ENCODE measurements around the gene ESYT2.

ESYT2 gene

DNA sequence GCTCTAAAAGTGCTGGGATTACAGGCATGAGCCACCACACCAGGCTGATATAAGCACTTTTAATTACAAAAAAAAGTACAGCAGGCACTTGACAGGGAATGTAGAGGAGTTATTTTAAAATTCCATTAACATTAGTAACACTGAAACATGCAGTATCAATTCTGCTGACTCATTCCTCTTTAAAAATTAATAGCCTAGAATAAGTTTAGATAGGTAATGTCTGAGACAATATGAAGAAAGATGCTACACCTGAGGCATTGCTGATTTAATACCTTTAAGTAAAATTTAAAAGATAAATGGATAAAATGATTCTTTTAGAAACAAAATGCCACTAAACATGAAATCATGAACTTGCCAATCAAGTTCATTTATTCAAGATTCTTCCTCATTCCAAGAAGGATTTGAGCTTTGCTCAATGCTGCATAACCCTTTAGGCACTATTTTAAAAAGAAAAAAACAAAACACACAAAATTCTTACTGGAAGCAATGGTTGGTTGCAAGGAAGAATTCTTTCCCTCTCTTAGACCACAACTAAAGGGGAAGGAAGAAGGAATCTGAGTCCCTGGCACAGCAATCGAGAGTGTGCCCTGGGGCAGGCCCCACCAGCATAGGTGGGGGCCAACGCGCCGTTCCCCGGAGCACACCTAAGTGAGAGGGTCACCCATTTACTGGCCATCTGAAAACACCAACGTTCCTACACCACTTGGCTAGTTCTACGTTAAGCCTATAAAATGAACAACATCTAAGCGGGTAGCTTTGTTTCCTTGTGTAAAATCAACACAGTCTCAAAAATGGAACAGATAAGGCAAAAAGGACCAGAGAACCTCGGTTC is 26.6 kb downstream of the ESYT2 start:
- DNase-seq (ENCODE audit: low read depth in 2 of 2) = no peak

DNA sequence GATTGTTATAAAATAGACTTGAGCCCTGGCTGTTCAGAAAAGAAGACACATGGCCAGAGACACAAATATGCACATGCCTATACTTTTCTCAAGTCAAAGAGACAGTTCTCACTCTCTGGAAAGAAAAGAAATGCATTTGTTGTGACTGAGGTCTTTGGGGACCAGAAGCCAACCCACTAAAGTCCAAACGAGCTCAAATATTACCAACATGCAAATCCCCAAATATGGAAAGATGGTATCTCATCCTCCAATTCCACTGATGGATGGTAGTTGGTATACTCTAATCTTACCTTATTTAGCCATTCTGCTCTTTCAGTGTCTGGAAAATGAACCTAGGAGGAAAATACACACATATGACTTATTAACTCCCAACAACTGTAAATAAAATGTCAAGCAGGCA is 30.6 kb downstream of the ESYT2 start:
- DNase-seq (ENCODE audit: low read depth in 2 of 2) = no peak

DNA sequence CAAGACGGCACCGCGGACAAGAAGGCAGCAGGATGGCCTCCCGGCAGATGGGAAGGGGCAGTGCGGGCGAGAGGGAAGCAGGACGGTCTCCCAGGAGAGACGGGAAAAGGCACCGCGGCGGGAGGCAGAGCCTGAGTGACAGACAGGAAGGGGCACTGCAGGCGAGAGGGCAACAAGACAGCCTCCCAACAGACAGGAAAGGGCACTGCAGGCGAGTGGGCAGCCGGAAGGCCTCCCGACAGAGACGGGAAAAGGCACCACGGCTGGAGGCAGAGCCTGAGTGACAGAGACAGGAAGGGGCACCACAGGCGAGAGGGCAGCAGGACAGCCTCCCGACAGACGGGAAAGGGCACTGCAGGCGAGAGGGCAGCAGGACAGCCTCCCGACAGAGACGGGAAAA is 32.6 kb downstream of the ESYT2 start:
- DNase-seq (ENCODE audit: low read depth in 2 of 2) = no peak

DNA sequence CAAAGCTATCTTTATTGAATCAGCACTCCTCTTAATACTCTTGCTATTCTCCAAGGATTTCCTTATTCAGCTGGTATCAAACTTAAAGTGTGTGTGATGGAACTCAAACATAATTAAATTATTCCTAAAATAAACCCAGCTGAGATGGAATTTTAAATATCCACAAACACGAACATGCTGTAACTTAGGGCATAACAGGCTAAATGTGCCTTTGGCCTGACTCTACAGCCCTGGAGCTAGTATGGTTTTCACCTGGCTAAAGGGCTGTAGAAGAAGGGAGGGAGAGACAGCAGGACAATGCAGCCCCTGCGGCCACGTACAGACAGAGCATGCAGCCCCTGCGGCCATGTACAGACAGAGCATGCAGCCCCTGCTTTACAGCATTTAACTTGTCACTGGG is 34.0 kb downstream of the ESYT2 start:
- DNase-seq (ENCODE audit: low read depth in 2 of 2) = no peak

DNA sequence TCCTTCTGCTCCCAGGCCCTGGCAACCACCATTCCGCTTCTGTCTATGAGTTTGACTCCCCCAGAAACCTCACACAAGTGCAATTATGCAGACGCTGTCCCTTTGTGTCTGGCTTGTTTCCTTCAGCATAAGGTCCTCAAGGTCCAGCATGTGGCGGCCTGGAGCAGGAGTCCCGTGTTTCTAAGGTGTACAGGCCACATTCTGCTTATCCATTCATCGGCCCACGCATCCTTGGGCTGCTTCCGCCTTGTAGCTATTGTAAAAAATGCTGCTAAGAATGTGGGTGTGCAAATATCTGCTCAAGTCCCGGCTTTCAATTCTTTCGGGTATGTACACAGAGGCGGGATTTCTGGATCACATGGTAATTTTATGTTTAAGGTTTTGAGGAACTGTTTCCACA is 38.2 kb downstream of the ESYT2 start:
- no peak for DNase-seq (ENCODE audit: low read depth in 2 of 2)

DNA sequence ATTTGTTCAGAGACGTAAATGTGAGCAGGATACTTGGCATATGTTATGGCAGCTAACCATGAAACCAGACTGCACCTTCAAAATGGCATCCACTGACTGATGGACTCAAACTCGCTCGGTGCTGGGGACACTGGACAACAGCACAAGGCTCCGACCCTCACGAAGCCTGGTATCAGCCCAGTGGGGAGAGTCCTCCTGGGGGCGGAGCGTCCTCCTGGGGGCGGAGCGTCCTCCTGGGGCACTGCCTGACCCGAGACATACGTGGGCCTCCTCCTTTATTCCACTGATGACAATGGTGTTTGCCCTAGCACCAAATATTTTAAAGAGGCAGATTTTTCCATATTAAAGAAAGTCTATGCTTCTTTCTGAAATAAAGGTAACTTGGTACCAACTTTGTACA is 39.5 kb downstream of the ESYT2 start:
- DNase-seq (ENCODE audit: low read depth in 2 of 2) = no peak

DNA sequence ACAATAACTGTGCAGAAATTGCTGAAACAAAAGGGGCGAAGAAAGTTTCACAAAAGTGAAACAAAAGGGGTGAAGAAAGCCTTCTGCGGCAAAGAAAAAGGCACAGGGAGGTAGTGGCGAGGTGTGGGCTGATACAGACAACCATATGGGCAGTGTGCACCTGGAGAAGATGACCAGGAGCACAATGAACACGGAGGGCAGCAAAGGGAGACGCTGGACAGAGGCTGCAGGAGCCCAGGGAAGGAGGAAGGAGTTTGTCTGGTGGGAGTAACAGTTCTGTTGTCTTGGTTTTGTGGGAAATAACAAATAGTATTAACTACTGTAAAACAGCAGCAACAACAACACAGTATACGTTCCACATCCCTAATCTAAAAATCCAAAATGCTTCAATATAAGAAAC is 42.4 kb downstream of the ESYT2 start:
- DNase-seq (ENCODE audit: low read depth in 2 of 2) = no peak

DNA sequence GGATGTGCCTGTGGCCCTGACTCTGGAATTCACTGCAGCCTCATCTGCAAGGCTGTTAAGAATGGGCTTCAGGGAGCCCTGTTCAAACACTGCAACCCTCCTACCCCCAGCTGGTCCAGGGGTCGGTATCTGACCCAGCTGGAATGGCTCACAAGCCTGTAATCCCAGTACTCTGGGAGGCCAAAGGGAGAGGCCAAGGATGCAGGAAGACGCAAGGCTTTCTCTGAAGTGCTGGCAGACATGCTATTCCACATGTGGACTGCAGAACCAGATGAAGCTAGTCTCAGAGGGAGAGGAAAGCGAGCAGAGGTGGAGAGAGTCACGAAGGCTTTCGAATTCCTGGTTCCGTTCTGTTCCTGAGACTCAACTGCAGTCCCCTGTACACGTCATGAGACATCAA is 45.0 kb downstream of the ESYT2 start:
- DNase-seq (ENCODE audit: low read depth in 2 of 2) = no peak

DNA sequence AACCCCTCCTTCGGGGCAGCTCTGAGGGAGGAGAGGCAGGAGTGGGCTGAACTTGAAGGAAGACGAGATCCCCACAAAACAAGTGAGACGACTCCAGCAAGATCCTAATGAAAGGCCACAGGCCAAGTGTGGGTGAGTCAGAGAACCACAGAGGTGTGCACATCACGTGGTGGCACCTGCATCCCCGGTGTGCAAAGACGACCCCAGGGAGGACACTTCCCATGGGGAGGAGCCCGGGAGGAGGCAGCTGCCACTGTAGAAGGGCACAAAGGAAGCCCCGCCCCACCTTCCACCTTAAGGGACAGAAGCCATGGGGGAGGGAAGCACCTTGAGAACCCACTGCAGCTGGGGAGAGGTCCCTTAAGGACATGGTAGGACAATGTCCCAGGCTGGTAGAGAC is 45.7 kb downstream of the ESYT2 start:
- no peak for DNase-seq (ENCODE audit: low read depth in 2 of 2)

DNA sequence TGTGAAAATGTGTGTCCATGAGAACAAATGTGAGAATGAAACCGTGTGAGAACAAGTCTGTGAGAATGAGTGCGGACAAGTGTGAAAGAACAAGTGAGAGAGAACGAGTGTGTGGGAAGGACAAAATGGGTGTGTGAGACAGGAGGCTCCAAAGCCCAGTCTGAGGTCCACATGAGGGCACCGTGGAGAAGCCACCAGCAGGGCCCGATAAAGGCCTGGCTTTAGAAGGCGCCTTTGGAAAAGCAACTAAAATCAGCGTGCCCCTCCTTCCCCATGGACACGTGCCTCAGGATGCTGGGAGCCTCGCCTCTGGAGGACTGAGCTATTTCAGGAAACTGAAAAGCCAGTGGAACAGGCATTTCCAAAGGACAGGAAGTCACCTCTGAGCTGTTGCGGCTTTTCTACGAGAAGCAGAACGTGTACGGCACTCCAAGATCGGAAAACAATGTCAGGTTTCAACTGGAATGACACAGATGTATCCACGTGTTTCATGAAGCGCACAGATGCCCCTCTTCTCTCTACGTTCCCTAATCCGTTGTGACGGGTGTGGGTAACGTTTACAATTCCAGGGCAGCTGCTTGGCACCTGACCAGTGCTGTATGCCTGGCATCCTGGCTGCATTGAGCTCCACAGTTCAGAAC is 46.4 kb downstream of the ESYT2 start:
- DNase-seq (ENCODE audit: low read depth in 2 of 2) = no peak

DNA sequence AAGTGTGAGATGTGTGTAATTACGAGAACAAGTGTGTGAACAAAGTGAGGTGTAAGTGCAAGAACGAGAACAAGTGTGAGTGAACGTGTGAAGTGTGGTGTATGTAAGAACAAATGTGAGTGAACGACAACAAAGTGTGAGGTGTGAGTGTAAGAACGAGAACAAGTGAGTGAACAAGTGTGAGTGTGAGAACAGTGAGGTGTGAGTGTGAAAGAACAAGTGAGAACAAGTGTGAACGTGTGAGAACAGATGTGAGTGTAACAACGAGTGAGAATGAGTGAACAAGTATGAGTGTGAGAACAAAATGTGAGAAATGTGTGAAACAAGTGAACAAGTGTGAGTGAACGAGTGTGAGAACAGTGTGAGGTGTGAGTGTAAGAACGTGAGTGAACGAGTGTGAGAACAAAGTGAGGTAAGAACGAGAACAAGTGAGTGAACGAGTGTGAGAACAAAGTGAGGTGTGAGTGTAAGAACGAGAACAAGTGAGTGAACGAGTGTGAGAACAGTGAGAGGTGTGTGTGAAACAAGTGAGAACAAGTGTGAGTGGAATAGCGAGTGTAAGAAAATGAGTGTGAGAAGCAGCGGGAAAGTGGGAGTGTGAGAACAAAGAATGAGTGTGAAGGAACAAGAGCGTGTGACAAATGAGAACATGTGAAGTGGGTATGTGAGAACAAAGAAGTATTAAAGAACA is 47.2 kb downstream of the ESYT2 start:
- no peak for DNase-seq (ENCODE audit: low read depth in 2 of 2)

DNA sequence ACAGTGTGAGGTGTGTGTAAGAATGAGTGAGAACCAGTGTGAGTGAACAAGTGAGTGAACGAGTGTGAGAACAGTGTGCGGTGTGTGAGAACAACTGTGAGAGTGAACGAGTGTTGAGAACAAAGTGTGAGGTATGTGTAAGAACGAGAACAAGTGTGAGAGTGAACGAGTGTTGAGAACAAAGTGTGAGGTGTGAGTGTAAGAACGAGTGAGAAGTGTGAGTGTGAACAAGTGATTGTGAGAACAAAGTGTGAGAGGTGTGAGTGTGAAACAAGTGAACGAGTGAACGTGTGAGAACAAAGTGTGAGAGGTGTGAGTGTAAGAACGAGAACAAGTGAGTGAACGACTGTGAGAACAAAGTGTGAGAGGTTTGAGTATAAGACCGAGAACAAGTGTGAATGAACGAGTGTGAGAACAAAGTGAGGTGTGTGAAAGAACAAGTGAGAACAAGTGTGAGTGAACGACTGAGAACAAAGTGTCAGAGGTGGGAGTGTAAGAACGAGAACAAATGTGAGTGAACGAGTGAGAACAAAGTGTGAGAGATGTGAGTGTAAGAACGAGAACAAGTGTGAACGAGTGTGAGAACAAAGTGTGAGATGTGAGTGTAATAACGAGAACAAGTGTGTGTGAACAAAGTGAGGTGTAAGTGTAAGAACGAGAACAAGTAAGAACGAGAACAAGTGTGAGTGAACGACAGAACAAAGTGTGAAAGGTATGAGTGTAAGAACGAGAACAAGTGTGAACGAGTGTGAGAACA is 47.9 kb downstream of the ESYT2 start:
- no peak for DNase-seq (ENCODE audit: low read depth in 2 of 2)

DNA sequence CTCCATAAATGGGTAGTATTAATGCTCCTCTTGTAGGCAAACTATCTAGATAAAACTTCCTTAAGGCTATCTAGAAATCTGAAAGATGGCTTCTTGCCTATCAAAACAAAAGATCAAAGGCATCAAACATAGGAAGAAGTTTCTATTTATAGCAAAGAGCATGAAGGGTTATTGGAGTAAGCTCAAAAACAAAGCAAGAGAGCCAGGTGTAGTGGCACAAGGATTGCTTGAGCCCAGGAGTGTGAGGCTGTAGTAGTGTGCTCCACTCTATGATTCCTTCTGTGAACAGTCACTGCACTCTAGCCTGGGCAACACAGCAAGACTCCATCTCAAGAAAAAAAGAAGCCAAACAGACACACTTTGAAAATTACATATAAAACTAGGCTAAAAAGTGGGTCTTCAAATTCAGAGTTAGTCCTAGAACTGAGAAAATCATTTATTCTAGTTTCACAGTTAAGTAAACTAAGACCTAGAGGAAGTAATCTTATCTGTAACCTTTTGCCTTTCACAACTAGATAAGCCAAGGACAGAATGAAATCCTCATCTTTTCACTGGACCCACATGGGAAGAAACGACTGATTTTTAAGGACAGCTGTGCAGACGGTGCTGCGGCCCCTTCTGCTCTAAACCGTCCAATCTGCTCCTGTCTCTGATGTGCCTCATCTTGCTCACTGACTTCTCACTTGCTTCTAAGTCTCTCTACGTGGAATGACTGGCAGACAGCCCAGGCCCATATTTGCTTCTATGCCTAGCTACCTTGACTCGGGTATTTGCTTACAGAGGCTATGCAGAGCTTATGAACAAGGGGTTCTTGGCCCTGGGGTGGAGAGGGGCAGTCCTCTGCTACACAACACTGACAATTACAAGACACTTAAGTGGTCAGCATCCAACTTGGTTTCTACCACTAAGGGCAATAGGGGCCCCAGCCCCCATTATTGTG is 50.0 kb downstream of the ESYT2 start:
- no peak for DNase-seq (ENCODE audit: low read depth in 2 of 2)

DNA sequence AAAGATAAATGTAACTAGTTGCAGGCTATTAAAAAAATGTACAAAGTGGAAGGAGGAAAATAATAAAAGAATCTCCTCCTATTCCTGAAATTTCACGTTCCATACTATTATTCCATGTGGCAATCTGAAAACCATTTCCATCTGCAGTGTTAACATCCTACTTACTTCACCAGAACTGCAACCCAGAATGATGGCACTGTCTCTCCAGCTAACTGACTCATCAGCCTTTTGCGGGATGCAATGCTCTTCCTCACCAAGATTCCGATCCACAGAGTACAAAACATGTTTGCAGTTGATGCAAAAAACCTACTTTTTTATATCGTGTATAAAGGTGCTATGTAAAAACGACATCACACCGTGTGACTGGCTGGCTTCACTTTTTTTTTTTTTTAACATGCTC is 50.8 kb downstream of the ESYT2 start:
- no peak for DNase-seq (ENCODE audit: low read depth in 2 of 2)

DNA sequence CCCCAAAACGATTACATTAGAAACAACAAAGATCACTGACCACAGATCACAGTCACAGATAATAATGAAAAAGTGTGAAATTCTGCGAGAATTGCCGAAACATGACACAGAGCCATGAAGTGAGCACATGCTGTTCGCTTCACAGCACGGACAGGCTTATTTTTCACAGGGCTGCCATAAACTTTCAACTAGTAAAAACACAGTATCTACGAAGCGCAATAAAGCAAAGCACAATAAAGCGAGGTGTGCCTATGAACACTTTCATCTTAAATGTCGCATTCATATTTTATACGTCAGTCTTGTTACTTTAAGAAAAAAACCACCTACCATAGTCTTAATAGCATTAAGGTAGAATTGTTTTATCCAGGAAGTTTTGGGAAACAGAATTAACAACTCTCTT is 51.5 kb downstream of the ESYT2 start:
- no peak for DNase-seq (ENCODE audit: low read depth in 2 of 2)

DNA sequence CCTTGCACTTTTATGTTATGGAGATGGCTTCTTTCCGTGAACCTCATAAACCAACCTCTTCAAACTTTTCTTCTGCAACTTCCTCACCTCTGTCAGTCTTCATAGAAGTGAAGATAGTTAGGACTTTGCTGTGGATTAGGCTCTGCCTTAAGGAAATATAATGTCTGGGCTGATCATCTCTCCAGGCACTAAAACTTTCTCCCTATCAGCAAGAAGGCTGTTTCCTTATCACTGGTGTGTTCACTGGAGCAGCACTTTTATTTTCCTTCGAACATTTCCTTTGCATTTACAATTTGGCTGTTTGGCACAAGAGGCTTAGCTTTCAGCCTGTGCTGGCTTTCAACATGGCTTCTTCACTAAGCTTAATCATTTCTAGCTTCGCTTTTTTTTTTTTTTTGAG is 52.8 kb downstream of the ESYT2 start:
- DNase-seq (ENCODE audit: low read depth in 2 of 2) = no peak

DNA sequence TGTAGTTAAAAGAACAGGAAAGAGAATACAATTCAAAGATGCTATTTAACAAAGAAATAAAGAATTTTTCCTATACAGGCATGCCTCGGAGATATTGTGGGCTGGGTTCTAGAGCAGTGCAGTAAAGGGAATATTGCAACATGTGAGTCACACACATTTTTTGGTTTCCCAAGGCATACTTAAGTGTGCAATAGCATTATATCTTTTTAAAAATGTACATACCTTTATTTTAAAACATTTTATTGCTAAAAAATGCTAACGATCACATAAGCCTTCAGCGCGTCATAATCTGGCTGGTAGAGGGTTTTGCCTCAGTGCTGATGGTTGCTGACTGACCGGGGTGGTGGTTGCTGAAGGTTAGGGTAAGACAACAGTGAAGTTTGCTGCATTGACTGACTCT is 54.4 kb downstream of the ESYT2 start:
- DNase-seq (ENCODE audit: low read depth in 2 of 2) = no peak

DNA sequence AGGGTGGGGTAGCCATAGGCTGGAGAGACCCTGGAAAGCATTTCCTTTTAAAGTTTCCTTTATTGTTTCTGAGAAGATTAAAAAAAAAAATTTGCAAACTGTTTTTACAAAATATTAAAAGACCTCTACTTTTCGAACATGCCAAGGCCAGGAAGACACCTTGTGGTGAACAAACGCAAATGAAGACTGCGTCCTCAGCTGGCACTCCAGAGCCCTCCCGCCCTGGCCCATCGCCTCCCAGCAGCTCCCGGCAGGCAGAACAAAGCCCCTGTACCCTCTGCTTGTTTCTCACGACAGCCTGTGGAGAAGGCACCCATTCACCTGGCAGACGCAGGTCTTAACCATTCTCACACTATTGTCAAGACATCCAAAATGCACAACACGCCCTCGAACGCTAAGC is 56.4 kb downstream of the ESYT2 start:
- DNase-seq (ENCODE audit: low read depth in 2 of 2) = no peak

DNA sequence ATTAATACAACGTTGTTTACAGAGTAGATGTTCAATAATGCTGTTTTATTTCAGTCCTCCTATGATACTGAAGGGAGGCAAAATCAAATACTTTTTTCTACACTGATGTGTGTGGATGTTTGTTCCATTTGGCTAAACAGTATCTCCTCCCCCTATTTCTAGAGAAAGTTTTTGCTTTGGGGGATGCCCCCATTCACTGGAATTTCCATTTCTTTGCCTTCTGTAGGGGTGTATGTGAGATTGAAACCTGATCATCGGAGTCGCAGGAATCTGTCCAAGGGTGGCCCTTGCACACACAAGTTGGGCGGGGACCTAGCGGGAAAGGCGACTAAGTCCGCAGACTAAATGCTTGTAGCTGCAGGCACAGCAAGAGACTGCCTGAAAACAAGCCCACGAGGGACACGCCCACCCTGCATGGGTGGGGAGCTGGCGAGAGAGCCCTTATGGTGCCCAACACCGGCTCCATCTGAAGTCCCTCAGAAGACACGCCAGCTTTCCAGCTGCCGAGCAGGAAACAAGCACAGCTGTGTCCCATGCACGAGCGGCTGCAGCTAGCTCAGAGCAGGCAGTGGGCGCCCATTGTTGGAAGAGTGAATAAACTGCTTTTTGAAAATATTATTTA is 58.0 kb downstream of the ESYT2 start:
- DNase-seq (ENCODE audit: low read depth in 2 of 2) = no peak

DNA sequence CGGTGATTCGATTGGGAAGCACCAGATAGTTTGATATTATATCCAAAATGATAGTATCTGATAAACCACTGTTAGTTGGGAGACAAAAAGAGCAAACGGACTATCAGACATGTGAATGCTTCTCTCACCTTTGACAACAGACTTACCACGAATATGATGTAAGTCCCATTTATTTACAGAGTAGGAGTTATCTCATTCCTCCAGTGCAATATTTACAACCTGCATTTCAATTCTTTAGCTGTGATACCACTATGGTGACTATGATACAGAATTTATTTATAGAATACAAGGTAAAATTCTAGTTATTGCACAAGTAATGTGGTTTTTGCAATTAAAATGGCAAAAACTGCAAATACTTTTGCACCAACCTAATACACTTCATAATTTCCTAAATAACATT is 61.6 kb downstream of the ESYT2 start:
- no peak for DNase-seq (ENCODE audit: low read depth in 2 of 2)

Data from stimulated activated CD8-positive, alpha-beta memory T cell treated with anti-CD3 and anti-CD28 coated beads, Interleukin-7, amount 100 ng/mL, for 4 hours (primary cell).